ENCODE measurements around the gene EPRS1.

EPRS1 gene

DNA sequence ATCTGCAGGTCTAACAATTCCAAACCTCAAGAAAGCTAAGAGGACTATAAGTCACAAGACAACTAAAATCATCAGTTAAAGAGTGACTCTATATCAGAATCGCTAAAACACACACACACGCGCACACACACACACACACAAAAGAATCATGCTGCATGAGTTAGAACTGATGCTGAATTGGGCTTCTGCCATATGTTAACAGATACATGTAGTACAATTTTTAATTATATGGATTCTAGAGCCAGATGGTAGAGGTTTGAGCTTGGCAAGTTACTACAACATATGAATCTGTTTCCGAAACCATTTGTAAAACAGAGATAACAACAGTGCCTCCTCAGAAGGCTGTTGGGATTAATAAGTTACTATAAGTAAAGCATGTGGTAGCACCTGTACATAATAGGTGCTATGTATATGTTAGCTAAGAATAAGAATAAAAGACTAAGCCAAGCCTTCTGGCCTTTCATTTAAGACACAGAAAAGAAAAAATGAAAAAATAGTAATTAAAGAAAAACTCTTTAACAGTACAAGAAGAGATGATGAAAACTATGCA lies 17.9 kb downstream of the EPRS1 start:
- no peaks in the 10 kb centered on the region for H3K27me3 ChIP-seq

DNA sequence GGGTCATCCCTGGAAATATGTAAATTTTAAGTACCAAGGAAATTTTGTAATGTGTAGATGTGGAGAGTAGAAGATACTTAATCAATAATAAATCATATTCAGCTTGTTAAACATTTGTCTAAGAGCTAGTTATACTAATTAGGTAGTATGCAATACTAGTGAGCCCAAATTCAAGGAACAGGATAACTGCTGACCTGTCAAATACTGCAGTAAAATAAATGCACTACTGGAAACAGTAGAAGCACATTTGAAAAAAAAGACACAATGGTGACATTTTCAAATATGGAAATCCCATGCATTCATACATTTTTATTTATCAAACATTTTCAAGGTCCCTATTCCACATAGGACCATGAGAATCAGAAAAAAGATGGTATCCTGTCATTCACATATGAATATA lies 27.2 kb downstream of the EPRS1 start:
- TF ChIP-seq CTCF (IDR thresholded peaks at IDR 0.05; ENCODE audit: low read depth, low read length), result no peak
- peaks cover 69% of the 10 kb centered on the region for H3K36me3 ChIP-seq
- H3K9me3 ChIP-seq, result no peaks in the 10 kb centered on the region
- DNase-seq, result no peak
- H3K4me1 ChIP-seq, result no peaks in the 10 kb centered on the region
- no peak overlapping the region for H3K4me3 ChIP-seq (ENCODE audit: low read depth, low read length)
- H3K27me3 ChIP-seq, result no peaks in the 10 kb centered on the region

More for the DNA sequence above, 17.9 kb downstream of the EPRS1 start:
- no peak for TF ChIP-seq CTCF (IDR thresholded peaks at IDR 0.05; ENCODE audit: low read depth, low read length)
- Histone ChIP-seq H3K4me1 (no peaks in the 10 kb centered on the region), H3K9me3 (no peaks in the 10 kb centered on the region), H3K4me3 (ENCODE audit: low read depth, low read length) (no peak overlapping the region), H3K36me3 (peaks cover 44% of the 10 kb centered on the region)
- no peak for DNase-seq

- H3K36me3 ChIP-seq, result peaks cover 55% of the 10 kb centered on the region
- no peak for TF ChIP-seq CTCF (IDR thresholded peaks at IDR 0.05; ENCODE audit: low read depth, low read length)
- H3K4me1 ChIP-seq, result no peaks in the 10 kb centered on the region
- no peak for DNase-seq
- no peak overlapping the region for H3K4me3 ChIP-seq (ENCODE audit: low read depth, low read length)
- H3K27me3 ChIP-seq, result no peaks in the 10 kb centered on the region
- no peaks in the 10 kb centered on the region for H3K9me3 ChIP-seq
Measured at GRCh38 chr1:220013497-220013896, 32.8 kb downstream of the EPRS1 start.

- Histone ChIP-seq H3K27me3 (no peaks in the 10 kb centered on the region), H3K9me3 (no peaks in the 10 kb centered on the region), H3K4me1 (no peaks in the 10 kb centered on the region), H3K36me3 (peaks cover 54% of the 10 kb centered on the region), H3K4me3 (ENCODE audit: low read depth, low read length) (no peak overlapping the region)
- no peak for DNase-seq
- no peak for TF ChIP-seq CTCF (IDR thresholded peaks at IDR 0.05; ENCODE audit: low read depth, low read length)
Measured at GRCh38 chr1:220012259-220012658, 34.0 kb downstream of the EPRS1 start.

- no peak for TF ChIP-seq CTCF (IDR thresholded peaks at IDR 0.05; ENCODE audit: low read depth, low read length)
- Histone ChIP-seq H3K9me3 (no peaks in the 10 kb centered on the region), H3K36me3 (peaks cover 51% of the 10 kb centered on the region)
Measured at GRCh38 chr1:220011620-220012019, 34.7 kb downstream of the EPRS1 start.

DNA sequence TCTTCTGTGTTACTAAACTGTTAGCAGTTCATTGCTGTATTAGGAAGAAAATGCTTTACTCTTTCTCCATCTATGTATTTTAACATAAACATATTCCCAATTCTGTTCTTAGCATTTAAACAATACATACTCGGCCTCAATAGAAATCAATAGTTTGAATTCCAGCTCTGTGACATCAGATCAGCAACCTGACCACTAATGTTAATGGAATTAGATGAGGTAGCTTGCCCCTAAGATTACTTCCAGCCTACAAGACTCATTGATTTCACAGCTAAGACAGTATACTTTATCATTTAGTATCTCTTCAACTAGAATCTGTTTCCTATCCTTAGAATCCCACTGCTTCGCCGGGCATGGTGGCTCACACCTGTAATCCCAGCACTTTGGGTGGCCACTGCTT lies 38.9 kb downstream of the EPRS1 start:
- Histone ChIP-seq H3K36me3 (peaks cover 66% of the 10 kb centered on the region), H3K27me3 (no peaks in the 10 kb centered on the region), H3K4me3 (ENCODE audit: low read depth, low read length) (no peak overlapping the region), H3K9me3 (no peaks in the 10 kb centered on the region), H3K4me1 (no peaks in the 10 kb centered on the region)
- no peak for DNase-seq
- no peak for TF ChIP-seq CTCF (IDR thresholded peaks at IDR 0.05; ENCODE audit: low read depth, low read length)

More at GRCh38 chr1:220011620-220012019, 34.7 kb downstream of the EPRS1 start:
- no peak overlapping the region for H3K4me3 ChIP-seq (ENCODE audit: low read depth, low read length)
- no peaks in the 10 kb centered on the region for H3K4me1 ChIP-seq
- H3K27me3 ChIP-seq, result no peaks in the 10 kb centered on the region
- no peak for DNase-seq

Measured in BE2C (cell line).